SJSA1 (cell line): ENCODE results near the gene TMEM187. TPM values are rescaled to one million over a fixed set of nuclear protein-coding genes. Genes with fewer than 3 reads are reported as not detected.

Source experiments
- DNase-seq, 2 experiments: peaks; one replicate each; pipeline ENCODE4 v3.0.0-alpha.2; 2015 to 2020; ENCODE audit warnings: low spot score in 2 of 2, low read depth in 1 of 2
- H3K27ac ChIP-seq: fragments of 250-450 bp; sonication (Bioruptor Pico); 2 replicates; pipeline ENCODE4 v1.5.1; 2020; ENCODE audit warnings: mild to moderate bottlenecking, moderate library complexity
- H3K27me3 ChIP-seq: fragments of 250-450 bp; sonication (Bioruptor Pico); replicated peaks from 2 replicates; pipeline ENCODE4 v1.5.1; 2020; ENCODE audit warnings: mild to moderate bottlenecking, moderate library complexity
- H3K36me3 ChIP-seq: fragments of 250-450 bp; sonication (Bioruptor Pico); 2 replicates; pipeline ENCODE4 v1.5.1; 2020; ENCODE audit warnings: mild to moderate bottlenecking
- H3K4me1 ChIP-seq: fragments of 250-450 bp; sonication (Bioruptor Pico); replicated peaks from 2 replicates; pipeline ENCODE4 v1.6.1; 2021; ENCODE audit warnings: mild to moderate bottlenecking
- H3K4me3 ChIP-seq: fragments of 250-450 bp; sonication (Bioruptor Pico); 2 replicates; pipeline ENCODE4 v1.5.1; 2020; ENCODE audit warnings: mild to moderate bottlenecking
- H3K9me3 ChIP-seq: fragments of 250-450 bp; sonication (Bioruptor Pico); replicated peaks from 2 replicates; pipeline ENCODE4 v1.5.1; 2020; ENCODE audit warnings: mild to moderate bottlenecking
- total RNA-seq: library from RNA; depleted of rRNA; stranded (reverse); fragments of >200 nt; shearing (Covaris generic); gene quantifications from 2 replicates; pipeline ENCODE4 v1.2.3, GENCODE V29; 2014; rRNA removed

TMEM187 gene
- 1.1 TPM in 1 of 2 replicates, not detected in the other for total RNA-seq

- peak; percentile 86 to 90 for DNase-seq
- no peaks in the 10 kb centered on the region for H3K9me3 ChIP-seq
- H3K27me3 ChIP-seq: no peaks in the 10 kb centered on the region
- peak within 1 kb of the TSS; percentile 86 for H3K4me3 ChIP-seq
- peak within 1 kb of the TSS; percentile 100 for H3K27ac ChIP-seq
- H3K4me1 ChIP-seq: peaks cover 21% of the 10 kb centered on the region
- H3K36me3 ChIP-seq: peaks cover 35% of the 10 kb centered on the region
Measured at GRCh38 chrX:153972368-153973126, at the start of gene TMEM187. Gene TMEM187, plus strand, starts transcription at chrX:153972754. Its CDS starts 9,309 bp downstream, at chrX:153982063.

- H3K27me3 ChIP-seq: no peaks in the 10 kb centered on the region
- no peaks in the 10 kb centered on the region for H3K9me3 ChIP-seq
- no peak overlapping the region for H3K4me3 ChIP-seq
- H3K27ac ChIP-seq: no peak overlapping the region
- H3K4me1 ChIP-seq: peaks cover 12% of the 10 kb centered on the region
- H3K36me3 ChIP-seq: no peaks in the 10 kb centered on the region
- DNase-seq: peak; percentile 11 to 62
Measured at GRCh38 chrX:153922932-153923857, 49.4 kb upstream of the TMEM187 start.

GRCh38 chrX:153924149-153924861, 48.2 kb upstream of the TMEM187 start:
- no peaks in the 10 kb centered on the region for H3K9me3 ChIP-seq
- H3K4me3 ChIP-seq: no peak overlapping the region
- peaks cover 3% of the 10 kb centered on the region for H3K36me3 ChIP-seq
- no peak for DNase-seq
- peaks cover 12% of the 10 kb centered on the region for H3K4me1 ChIP-seq
- no peaks in the 10 kb centered on the region for H3K27me3 ChIP-seq
- no peak overlapping the region for H3K27ac ChIP-seq

GRCh38 chrX:153925387-153925738, 47.2 kb upstream of the TMEM187 start:
- peaks cover 12% of the 10 kb centered on the region for H3K4me1 ChIP-seq
- H3K27ac ChIP-seq: no peak overlapping the region
- H3K4me3 ChIP-seq: no peak overlapping the region
- no peaks in the 10 kb centered on the region for H3K9me3 ChIP-seq
- DNase-seq: no peak
- H3K27me3 ChIP-seq: no peaks in the 10 kb centered on the region
- H3K36me3 ChIP-seq: peaks cover 8% of the 10 kb centered on the region

- Histone ChIP-seq H3K4me1 (peaks cover 12% of the 10 kb centered on the region), H3K27me3 (no peaks in the 10 kb centered on the region), H3K9me3 (no peaks in the 10 kb centered on the region), H3K27ac (no peak within 1 kb of the TSS), H3K4me3 (no peak within 1 kb of the TSS), H3K36me3 (peaks cover 14% of the 10 kb centered on the region)
- no peak for DNase-seq
Measured at GRCh38 chrX:153925739-153926551, 46.6 kb upstream of the TMEM187 start, which contains the start of gene ARHGAP4. Gene ARHGAP4, minus strand, starts transcription at chrX:153926264. Its CDS starts 62 bp downstream, at chrX:153926202.

- DNase-seq: no peak
- H3K4me3 ChIP-seq: no peak overlapping the region
- peaks cover 12% of the 10 kb centered on the region for H3K4me1 ChIP-seq
- H3K27me3 ChIP-seq: no peaks in the 10 kb centered on the region
- H3K36me3 ChIP-seq: peaks cover 20% of the 10 kb centered on the region
- H3K9me3 ChIP-seq: no peaks in the 10 kb centered on the region
- no peak overlapping the region for H3K27ac ChIP-seq
Measured at GRCh38 chrX:153926552-153926857, 46.0 kb upstream of the TMEM187 start.

- Histone ChIP-seq H3K27me3 (no peaks in the 10 kb centered on the region), H3K4me3 (peak overlapping the region; percentile 58), H3K36me3 (peaks cover 25% of the 10 kb centered on the region), H3K27ac (peak overlapping the region; percentile 93), H3K9me3 (no peaks in the 10 kb centered on the region), H3K4me1 (peaks cover 12% of the 10 kb centered on the region)
- DNase-seq: no peak
Measured at GRCh38 chrX:153926858-153927671, 45.5 kb upstream of the TMEM187 start.

GRCh38 chrX:153927672-153927921, 45.0 kb upstream of the TMEM187 start:
- peaks cover 12% of the 10 kb centered on the region for H3K4me1 ChIP-seq
- peaks cover 30% of the 10 kb centered on the region for H3K36me3 ChIP-seq
- peak overlapping the region; percentile 58 for H3K4me3 ChIP-seq
- H3K27me3 ChIP-seq: no peaks in the 10 kb centered on the region
- no peak for DNase-seq
- H3K27ac ChIP-seq: peak overlapping the region; percentile 93
- H3K9me3 ChIP-seq: no peaks in the 10 kb centered on the region

GRCh38 chrX:153927922-153928760, 44.4 kb upstream of the TMEM187 start:
- DNase-seq: peak; percentile 95
- peaks cover 12% of the 10 kb centered on the region for H3K4me1 ChIP-seq
- no peaks in the 10 kb centered on the region for H3K27me3 ChIP-seq
- peaks cover 31% of the 10 kb centered on the region for H3K36me3 ChIP-seq
- H3K9me3 ChIP-seq: no peaks in the 10 kb centered on the region
- H3K4me3 ChIP-seq: peak overlapping the region; percentile 58
- peak overlapping the region; percentile 93 for H3K27ac ChIP-seq

GRCh38 chrX:153928846-153929245, 43.7 kb upstream of the TMEM187 start:
- Histone ChIP-seq H3K4me3 (no peak overlapping the region), H3K4me1 (peaks cover 12% of the 10 kb centered on the region), H3K27me3 (no peaks in the 10 kb centered on the region), H3K36me3 (peaks cover 35% of the 10 kb centered on the region), H3K27ac (no peak overlapping the region), H3K9me3 (no peaks in the 10 kb centered on the region)
- no peak for DNase-seq

GRCh38 chrX:153929576-153929975, 43.0 kb upstream of the TMEM187 start:
- DNase-seq: no peak
- H3K27ac ChIP-seq: no peak overlapping the region
- no peaks in the 10 kb centered on the region for H3K27me3 ChIP-seq
- H3K4me3 ChIP-seq: no peak overlapping the region
- no peaks in the 10 kb centered on the region for H3K9me3 ChIP-seq
- H3K4me1 ChIP-seq: peaks cover 12% of the 10 kb centered on the region
- H3K36me3 ChIP-seq: peaks cover 38% of the 10 kb centered on the region
